A673 (cell line): Measurements from ENCODE around the gene SLC35F6. TPM values are rescaled to one million over a fixed set of nuclear protein-coding genes. Genes with fewer than 3 reads are reported as not detected.

ENCODE experiments used
- BruUV-seq: library from RNA; stranded (reverse); fragments of 400-500 nt; replicated peaks from 2 replicates; lab custom pipeline; 2021; lab: Mats Ljungman, UMichigan
- CTCF ChIA-PET: fragments of 300-600 bp; sonication (Branson Sonifier 250); formaldehyde crosslinking; loops from one replicate; lab custom pipeline; 2022; ENCODE audit warnings: antibody characterized with exemption; lab: Charles Lee
- POLR2A ChIA-PET: fragments of 300-600 bp; sonication (Branson Sonifier 250); formaldehyde crosslinking; loops from one replicate; lab custom pipeline; 2022; ENCODE audit warnings: antibody characterized with exemption; ENCODE audit not compliant: low non-redundant PET; lab: Charles Lee
- DNase-seq: peaks from one replicate; pipeline ENCODE4 v3.0.0-alpha.2; 2015; ENCODE audit warnings: low spot score
- H3K27ac ChIP-seq: fragments of 200-600 bp; sonication (generic); 2 replicates; pipeline ENCODE4 v1.5.1; 2016; ENCODE audit warnings: mixed run types, low read depth, mild to moderate bottlenecking, mixed read lengths, antibody characterized with exemption, low read length; ENCODE audit not compliant: poor library complexity, severe bottlenecking
- H3K27me3 ChIP-seq: fragments of 200-600 bp; sonication (generic); replicated peaks from 2 replicates; pipeline ENCODE4 v1.6.1; 2017; ENCODE audit warnings: mixed run types, low read depth, mild to moderate bottlenecking, mixed read lengths, antibody characterized with exemption, low read length; ENCODE audit not compliant: insufficient read depth, poor library complexity
- H3K36me3 ChIP-seq: fragments of 200-600 bp; sonication (generic); 2 replicates; pipeline ENCODE4 v1.6.1; 2016; ENCODE audit warnings: mixed run types, mild to moderate bottlenecking, mixed read lengths, antibody characterized with exemption, low read length; ENCODE audit not compliant: insufficient read depth, poor library complexity, severe bottlenecking
- H3K4me1 ChIP-seq: fragments of 200-600 bp; sonication (generic); 2 replicates; pipeline ENCODE4 v1.6.1; 2017; ENCODE audit warnings: mixed run types, mild to moderate bottlenecking, mixed read lengths, antibody characterized with exemption, low read length; ENCODE audit not compliant: insufficient read depth, poor library complexity, severe bottlenecking
- H3K4me3 ChIP-seq: fragments of 200-600 bp; sonication (generic); 2 replicates; pipeline ENCODE4 v1.5.1; 2016; ENCODE audit warnings: low read depth, mixed run types, mild to moderate bottlenecking, mixed read lengths, low read length; ENCODE audit not compliant: poor library complexity, severe bottlenecking
- H3K9me3 ChIP-seq: fragments of 200-600 bp; sonication (generic); 2 replicates; pipeline ENCODE4 v1.6.1; 2016; ENCODE audit warnings: mixed run types, low read depth, mild to moderate bottlenecking, mixed read lengths, antibody characterized with exemption, low read length; ENCODE audit not compliant: poor library complexity, severe bottlenecking
- EZH2 ChIP-seq: fragments of 200-600 bp; sonication (generic); IDR thresholded peaks from 2 replicates; pipeline ENCODE4 v1.6.1; 2017; ENCODE audit warnings: borderline replicate concordance, low read depth, mild to moderate bottlenecking, mixed read lengths, antibody characterized with exemption, low read length; ENCODE audit not compliant: poor library complexity, severe bottlenecking
- intact Hi-C: fragments of 100-400 bp; cut with micrococcal nuclease; formaldehyde crosslinking; loops from one replicate; pipeline ENCODE4 v1.10.0; 2022; ENCODE audit not compliant: unreplicated experiment
- total RNA-seq: library from RNA; stranded (reverse); gene quantifications from 2 replicates; pipeline ENCODE4 v1.2.3, GENCODE V29; 2021
- TF ChIP-seq, protein P1 (sequence below): fragments of 300-800, 200-600 bp; sonication (generic); conservative IDR thresholded peaks from 2 replicates; pipeline ENCODE4 v1.5.1; 2017; ENCODE audit warnings: low read depth, mild to moderate bottlenecking, antibody characterized with exemption, low read length, moderate library complexity, mixed read lengths

The SLC35F6 gene
- total RNA-seq, 1 experiment from 2014 or later = 33.2 TPM

DNA sequence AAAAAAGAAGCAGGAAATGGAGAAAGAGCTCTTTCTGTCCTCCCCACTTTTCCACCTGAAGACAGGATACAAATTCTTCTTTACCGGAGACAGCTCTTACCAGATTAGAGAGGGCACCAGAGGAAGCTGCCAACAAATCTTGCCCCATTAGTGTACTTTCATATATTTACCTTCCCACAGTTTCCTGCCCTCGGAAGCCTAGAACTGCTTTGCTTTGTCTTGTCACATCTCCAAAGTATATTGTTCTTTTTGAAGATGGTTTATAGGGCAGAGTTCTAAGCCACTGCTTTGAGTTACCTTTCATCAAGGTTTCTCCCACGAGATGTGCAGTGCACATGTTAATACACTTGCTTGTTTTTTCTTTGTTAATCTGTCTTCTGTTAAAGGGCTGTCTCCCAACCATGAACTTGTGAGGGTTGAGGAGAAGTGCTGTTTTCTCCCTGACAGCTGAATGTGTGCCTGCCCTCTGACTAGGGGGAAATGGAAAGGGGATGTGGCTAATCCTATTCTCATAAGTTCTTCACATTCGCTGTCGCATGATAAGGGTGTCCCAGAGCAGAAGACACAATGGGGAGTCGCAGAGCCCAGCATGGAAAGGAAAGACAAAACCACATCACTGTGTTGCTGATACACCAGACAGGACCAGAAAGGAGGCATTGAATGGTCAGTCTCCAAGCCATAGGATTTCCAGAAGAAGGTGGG lies 45.9 kb downstream of the SLC35F6 start:
- TF ChIP-seq, protein P1, sequence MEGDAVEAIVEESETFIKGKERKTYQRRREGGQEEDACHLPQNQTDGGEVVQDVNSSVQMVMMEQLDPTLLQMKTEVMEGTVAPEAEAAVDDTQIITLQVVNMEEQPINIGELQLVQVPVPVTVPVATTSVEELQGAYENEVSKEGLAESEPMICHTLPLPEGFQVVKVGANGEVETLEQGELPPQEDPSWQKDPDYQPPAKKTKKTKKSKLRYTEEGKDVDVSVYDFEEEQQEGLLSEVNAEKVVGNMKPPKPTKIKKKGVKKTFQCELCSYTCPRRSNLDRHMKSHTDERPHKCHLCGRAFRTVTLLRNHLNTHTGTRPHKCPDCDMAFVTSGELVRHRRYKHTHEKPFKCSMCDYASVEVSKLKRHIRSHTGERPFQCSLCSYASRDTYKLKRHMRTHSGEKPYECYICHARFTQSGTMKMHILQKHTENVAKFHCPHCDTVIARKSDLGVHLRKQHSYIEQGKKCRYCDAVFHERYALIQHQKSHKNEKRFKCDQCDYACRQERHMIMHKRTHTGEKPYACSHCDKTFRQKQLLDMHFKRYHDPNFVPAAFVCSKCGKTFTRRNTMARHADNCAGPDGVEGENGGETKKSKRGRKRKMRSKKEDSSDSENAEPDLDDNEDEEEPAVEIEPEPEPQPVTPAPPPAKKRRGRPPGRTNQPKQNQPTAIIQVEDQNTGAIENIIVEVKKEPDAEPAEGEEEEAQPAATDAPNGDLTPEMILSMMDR = no peak
- TF ChIP-seq EZH2 = no peak
- BruUV-seq = no TSS peak
- Histone ChIP-seq H3K27me3 (no peaks in the 10 kb centered on the region), H3K4me3 (no peak overlapping the region), H3K36me3 (no peaks in the 10 kb centered on the region), H3K27ac (no peak overlapping the region), H3K4me1 (no peaks in the 10 kb centered on the region), H3K9me3 (no peaks in the 10 kb centered on the region)
- DNase-seq = no peak
- CTCF ChIA-PET = no interaction called here
- POLR2A ChIA-PET = no interaction called here
- intact Hi-C loops = no loop called here

DNA sequence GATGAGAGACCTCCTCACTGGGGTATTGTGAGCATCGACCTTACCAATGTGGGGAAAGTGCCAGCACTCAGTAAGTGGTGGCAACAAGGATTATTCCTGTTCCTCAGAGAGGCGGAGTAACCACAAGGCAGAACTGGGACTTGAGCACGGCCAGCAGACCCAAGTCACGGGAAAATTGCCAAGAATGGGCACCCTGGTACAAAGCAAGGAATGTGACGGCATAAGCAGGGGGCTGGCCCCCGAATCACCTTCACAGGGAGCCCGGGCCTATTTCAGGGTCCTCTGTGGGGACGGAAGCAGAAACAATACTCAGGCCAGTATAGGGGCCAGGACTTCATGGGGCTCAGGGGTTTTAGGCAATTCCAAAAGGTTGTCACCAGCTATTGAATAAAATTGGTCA lies 47.2 kb downstream of the SLC35F6 start:
- no peak for DNase-seq
- intact Hi-C loops = no loop called here
- POLR2A ChIA-PET = no interaction called here
- Histone ChIP-seq H3K9me3 (no peaks in the 10 kb centered on the region), H3K27ac (no peak overlapping the region), H3K4me1 (no peaks in the 10 kb centered on the region), H3K36me3 (no peaks in the 10 kb centered on the region), H3K27me3 (no peaks in the 10 kb centered on the region), H3K4me3 (no peak overlapping the region)
- no TSS peak for BruUV-seq
- CTCF ChIA-PET = no interaction called here
- TF ChIP-seq, protein P1 = no peak
- no peak for TF ChIP-seq EZH2

DNA sequence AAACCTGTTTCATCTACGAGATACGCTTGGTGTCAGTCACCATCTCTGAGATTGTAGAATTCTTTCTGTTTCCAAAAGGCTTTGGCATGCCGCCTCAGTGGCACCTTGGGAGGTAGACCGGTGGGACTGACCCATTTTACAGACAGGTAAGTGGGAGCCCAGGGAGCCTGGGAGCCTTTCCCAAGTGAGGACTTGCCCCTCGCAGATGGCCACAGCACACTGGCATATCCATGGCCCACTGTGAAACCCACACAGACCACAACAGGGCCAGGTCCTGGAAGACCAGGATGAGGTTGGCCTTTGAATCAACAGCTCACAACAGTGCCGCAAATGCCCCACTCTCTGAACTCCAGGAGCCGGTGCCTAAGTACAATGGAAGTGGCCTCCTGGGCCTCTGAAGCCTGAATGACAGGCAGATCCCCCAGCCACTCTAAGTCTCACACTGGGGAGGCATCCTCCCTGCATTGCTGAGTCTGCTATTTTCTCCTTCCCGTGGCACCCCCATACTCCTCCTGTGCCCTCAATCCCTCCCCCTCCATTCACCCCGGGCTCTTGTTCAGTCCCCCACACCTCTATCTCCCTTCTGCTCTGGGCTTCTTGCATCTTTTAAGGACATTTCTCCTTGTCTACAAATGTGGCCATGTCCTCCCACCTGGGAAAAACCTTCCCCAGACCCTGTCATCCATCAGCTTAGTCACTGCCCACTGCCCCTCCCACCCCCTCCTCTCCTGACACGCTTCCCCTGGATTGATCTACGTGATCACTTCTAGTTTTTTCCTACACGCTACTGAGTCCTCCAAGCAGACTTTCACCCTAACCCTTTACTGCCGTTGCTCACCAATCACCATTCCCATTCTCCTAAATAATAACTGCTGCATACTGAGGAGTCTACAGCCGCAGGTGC lies 48.0 kb downstream of the SLC35F6 start:
- ChIA-PET CTCF (no interaction called here), POLR2A (no interaction called here)
- TF ChIP-seq, protein P1 = no peak
- no peak for TF ChIP-seq EZH2
- Histone ChIP-seq H3K4me1 (no peaks in the 10 kb centered on the region), H3K4me3 (no peak overlapping the region), H3K27ac (no peak overlapping the region), H3K36me3 (no peaks in the 10 kb centered on the region), H3K9me3 (no peaks in the 10 kb centered on the region), H3K27me3 (no peaks in the 10 kb centered on the region)
- BruUV-seq = no TSS peak
- DNase-seq = no peak
- intact Hi-C loops = no loop called here
